ENCODE measurements around the gene NR2E3. TPM values are rescaled to one million over a fixed set of nuclear protein-coding genes. Genes with fewer than 3 reads are reported as not detected.

NR2E3 gene
- polyA plus RNA-seq, 3 donors, result not detected

- H3K4me1 Mint-ChIP-seq, result peaks cover 8% of the 10 kb centered on the region
- no peaks in the 10 kb centered on the region for H3K79me2 ChIP-seq (ENCODE audit: insufficient read depth, low read length)
- H3K9ac ChIP-seq (ENCODE audit: insufficient read depth, low read length, poor library complexity, severe bottlenecking), result no peak overlapping the region
- no peak overlapping the region for H2AFZ ChIP-seq (ENCODE audit: insufficient read depth, low read depth, low read length, poor library complexity, severe bottlenecking)
- no peaks in the 10 kb centered on the region for H3K36me3 ChIP-seq (replicated peaks in 1 of 2; ENCODE audit: control insufficient read depth in 1 of 2, insufficient read depth in 2 of 2, low read length in 2 of 2)
- no peak for TF ChIP-seq CTCF (IDR thresholded peaks at IDR 0.05)
- peaks cover 0 to 4% of the 10 kb centered on the region in 2 donors for H3K4me1 ChIP-seq (ENCODE audit: control insufficient read depth in 1 of 2, insufficient read depth in 2 of 2, low read length in 2 of 2)
- DNase-seq, result no peak
- peaks cover 1 to 8% (median 3%) of the 10 kb centered on the region in 3 donors for H3K27me3 Mint-ChIP-seq (ENCODE audit: low read depth in 3 of 3)
- no peaks in the 10 kb centered on the region for H3K9me3 ChIP-seq (replicated peaks in 1 of 2; ENCODE audit: control insufficient read depth in 1 of 2, insufficient read depth in 1 of 2, low read length in 2 of 2)
- H3K4me2 ChIP-seq (replicated peaks; ENCODE audit: extremely low read depth, low read length, poor library complexity, severe bottlenecking), result no peak overlapping the region
- WGBS (ENCODE audit: insufficient coverage), result no CpG with 5 or more reads among the region's 3 CpGs
- peaks cover 0 to 1% (median 0%) of the 10 kb centered on the region in 7 donors for H3K9me3 Mint-ChIP-seq
- H3K27ac Mint-ChIP-seq, result no peak overlapping the region
- H3K4me3 ChIP-seq (replicated peaks in 1 of 3; ENCODE audit: low read depth in 2 of 3, low read length in 3 of 3), result no peak overlapping the region
- H4K20me1 ChIP-seq (ENCODE audit: insufficient read depth, low read length), result no peaks in the 10 kb centered on the region
- intact Hi-C loops (cut with micrococcal nuclease), result no loop called here
- no peak overlapping the region for H3K4me3 Mint-ChIP-seq
- H3K36me3 Mint-ChIP-seq, result no peaks in the 10 kb centered on the region
- no peak overlapping the region for H3K27ac ChIP-seq (ENCODE audit: low read depth in 1 of 2, low read length in 2 of 2)
- H3K27me3 ChIP-seq (ENCODE audit: control insufficient read depth in 2 of 2, insufficient read depth in 2 of 2, low read length in 2 of 2), result no peaks in the 10 kb centered on the region
Measured at GRCh38 chr15:71776304-71776703, 34.0 kb upstream of the NR2E3 start.

DNA sequence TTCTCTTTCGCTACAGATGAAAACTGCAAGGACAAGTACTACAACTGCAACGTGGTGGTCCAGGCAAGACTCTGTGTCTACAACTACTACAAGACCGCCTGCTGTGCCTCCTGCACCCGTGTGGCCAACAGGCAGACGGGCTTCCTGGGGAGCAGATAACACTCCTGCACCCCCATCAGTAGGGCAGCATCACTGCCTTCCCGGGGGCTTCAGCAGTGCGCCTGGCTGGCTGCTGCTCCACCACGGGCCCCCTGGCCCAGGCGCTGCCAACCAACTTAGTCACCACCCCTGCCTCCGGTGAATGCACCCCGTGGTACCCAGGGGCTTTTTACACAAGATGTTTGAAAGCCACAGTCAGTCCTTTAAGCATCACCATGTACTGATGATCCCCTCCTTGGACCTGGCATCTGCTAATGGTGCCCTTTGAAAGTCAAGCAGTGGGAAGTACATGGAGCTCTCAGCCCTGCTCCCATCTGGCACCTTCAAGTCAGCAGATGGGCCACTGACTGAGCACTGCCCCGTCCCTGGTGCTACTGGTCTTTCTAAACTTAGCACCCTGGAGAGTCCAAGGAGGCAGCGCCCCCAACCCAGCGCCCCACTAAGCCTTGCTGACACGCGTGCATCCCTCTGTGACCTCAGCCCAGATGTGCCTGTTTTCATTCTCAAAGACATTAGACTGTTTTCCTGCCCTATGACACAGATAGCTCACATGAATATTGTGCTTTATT lies 33.0 kb upstream of the NR2E3 start:
- 93% methylated on average over 16 of the region's 16 CpGs for WGBS (ENCODE audit: insufficient coverage)
- Histone ChIP-seq H3K9me3 (replicated peaks in 1 of 2; ENCODE audit: control insufficient read depth in 1 of 2, insufficient read depth in 1 of 2, low read length in 2 of 2) (no peaks in the 10 kb centered on the region), H3K9ac (ENCODE audit: insufficient read depth, low read length, poor library complexity, severe bottlenecking) (no peak overlapping the region), H3K27me3 (ENCODE audit: control insufficient read depth in 2 of 2, insufficient read depth in 2 of 2, low read length in 2 of 2) (no peaks in the 10 kb centered on the region), H3K27ac (ENCODE audit: low read depth in 1 of 2, low read length in 2 of 2) (no peak overlapping the region), H2AFZ (ENCODE audit: insufficient read depth, low read depth, low read length, poor library complexity, severe bottlenecking) (no peak overlapping the region), H3K4me2 (replicated peaks; ENCODE audit: extremely low read depth, low read length, poor library complexity, severe bottlenecking) (no peak overlapping the region), H3K36me3 (replicated peaks in 1 of 2; ENCODE audit: control insufficient read depth in 1 of 2, insufficient read depth in 2 of 2, low read length in 2 of 2) (no peaks in the 10 kb centered on the region), H3K4me1 (ENCODE audit: control insufficient read depth in 1 of 2, insufficient read depth in 2 of 2, low read length in 2 of 2) (peaks cover 0 to 4% of the 10 kb centered on the region in 2 donors), H3K4me3 (replicated peaks in 1 of 3; ENCODE audit: low read depth in 2 of 3, low read length in 3 of 3) (no peak overlapping the region), H4K20me1 (ENCODE audit: insufficient read depth, low read length) (no peaks in the 10 kb centered on the region), H3K79me2 (ENCODE audit: insufficient read depth, low read length) (no peaks in the 10 kb centered on the region)
- peaks cover 1 to 6% (median 5%) of the 10 kb centered on the region in 3 donors for H3K27me3 Mint-ChIP-seq (ENCODE audit: low read depth in 3 of 3)
- H3K27ac Mint-ChIP-seq, result no peak overlapping the region
- intact Hi-C loops (cut with micrococcal nuclease), result no loop called here
- H3K4me1 Mint-ChIP-seq, result peaks cover 8% of the 10 kb centered on the region
- H3K9me3 Mint-ChIP-seq, result no peaks in the 10 kb centered on the region
- no peak for DNase-seq
- no peaks in the 10 kb centered on the region for H3K36me3 Mint-ChIP-seq
- no peak overlapping the region for H3K4me3 Mint-ChIP-seq
- no peak for TF ChIP-seq CTCF (IDR thresholded peaks at IDR 0.05)

Measured in CD14-positive monocyte (primary cell).